A673 (cell line): ENCODE results near the gene MAP2K5.

ENCODE experiments used
- CTCF ChIP-seq: fragments of 300-800, 200-600 bp; sonication (generic); conservative IDR thresholded peaks from 2 replicates; pipeline ENCODE4 v1.5.1; 2017; ENCODE audit warnings: low read depth, mild to moderate bottlenecking, antibody characterized with exemption, low read length, moderate library complexity, mixed read lengths
- EZH2 ChIP-seq: fragments of 200-600 bp; sonication (generic); IDR thresholded peaks from 2 replicates; pipeline ENCODE4 v1.6.1; 2017; ENCODE audit warnings: borderline replicate concordance, low read depth, mild to moderate bottlenecking, mixed read lengths, antibody characterized with exemption, low read length; ENCODE audit not compliant: poor library complexity, severe bottlenecking

GRCh38 chr15:67523330-67523729 is 19.2 kb upstream of the MAP2K5 start:
- TF ChIP-seq CTCF (no peak), EZH2 (no peak)
